ENCODE measurements around the gene TTBK1.
"Not testable (repeated sequence)": the region's sequence is repeated elsewhere in the genome, so short reads cannot be mapped to it uniquely, and the experiment has no call there.

Gene TTBK1

DNA sequence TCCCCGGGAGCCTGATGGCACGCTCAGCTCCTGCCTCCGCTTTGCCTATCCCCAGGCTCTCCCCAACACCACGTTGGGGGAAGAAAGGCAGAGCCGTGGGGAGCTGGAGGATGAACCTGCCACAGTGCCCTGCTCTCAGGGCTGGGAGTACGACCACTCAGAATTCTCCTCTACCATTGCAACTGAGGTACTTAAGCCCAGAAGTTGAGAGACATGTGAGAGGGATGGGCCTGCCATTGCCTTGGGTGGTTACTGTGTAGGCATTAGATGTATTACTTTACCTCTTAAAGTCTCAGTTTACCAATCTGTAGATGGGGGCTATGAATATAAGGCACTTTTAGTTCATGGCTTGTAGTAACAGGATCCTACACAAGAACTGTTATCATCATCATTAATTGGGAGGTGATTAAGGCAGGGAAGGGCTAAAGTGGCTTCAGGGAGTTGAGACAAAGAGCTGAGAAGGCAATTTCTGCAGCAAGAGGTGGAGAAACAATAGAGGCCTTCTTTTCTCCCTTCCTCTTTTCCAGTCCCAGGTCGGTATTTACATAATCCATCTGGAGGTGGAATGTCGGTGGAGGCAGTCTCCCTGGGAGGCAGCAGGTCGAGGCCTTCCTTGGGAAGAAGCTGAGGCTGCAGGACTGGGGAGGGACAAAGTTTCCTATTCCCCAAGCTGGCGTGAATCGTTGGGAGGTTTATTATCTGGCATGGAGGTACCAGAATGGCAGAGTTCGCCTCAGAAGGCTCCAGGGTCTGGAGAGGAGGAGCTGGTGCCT, 55.5 kb downstream of the TTBK1 start:
- Histone ChIP-seq H3K4me3 (ENCODE audit: low read depth in 1 of 2, low read length in 1 of 2) (no peak overlapping the region), H3K27me3 (peaks cover 46% of the 10 kb centered on the region)
- TF ChIP-seq, protein P1, sequence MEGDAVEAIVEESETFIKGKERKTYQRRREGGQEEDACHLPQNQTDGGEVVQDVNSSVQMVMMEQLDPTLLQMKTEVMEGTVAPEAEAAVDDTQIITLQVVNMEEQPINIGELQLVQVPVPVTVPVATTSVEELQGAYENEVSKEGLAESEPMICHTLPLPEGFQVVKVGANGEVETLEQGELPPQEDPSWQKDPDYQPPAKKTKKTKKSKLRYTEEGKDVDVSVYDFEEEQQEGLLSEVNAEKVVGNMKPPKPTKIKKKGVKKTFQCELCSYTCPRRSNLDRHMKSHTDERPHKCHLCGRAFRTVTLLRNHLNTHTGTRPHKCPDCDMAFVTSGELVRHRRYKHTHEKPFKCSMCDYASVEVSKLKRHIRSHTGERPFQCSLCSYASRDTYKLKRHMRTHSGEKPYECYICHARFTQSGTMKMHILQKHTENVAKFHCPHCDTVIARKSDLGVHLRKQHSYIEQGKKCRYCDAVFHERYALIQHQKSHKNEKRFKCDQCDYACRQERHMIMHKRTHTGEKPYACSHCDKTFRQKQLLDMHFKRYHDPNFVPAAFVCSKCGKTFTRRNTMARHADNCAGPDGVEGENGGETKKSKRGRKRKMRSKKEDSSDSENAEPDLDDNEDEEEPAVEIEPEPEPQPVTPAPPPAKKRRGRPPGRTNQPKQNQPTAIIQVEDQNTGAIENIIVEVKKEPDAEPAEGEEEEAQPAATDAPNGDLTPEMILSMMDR (IDR thresholded peaks at IDR 0.05): no peak

DNA sequence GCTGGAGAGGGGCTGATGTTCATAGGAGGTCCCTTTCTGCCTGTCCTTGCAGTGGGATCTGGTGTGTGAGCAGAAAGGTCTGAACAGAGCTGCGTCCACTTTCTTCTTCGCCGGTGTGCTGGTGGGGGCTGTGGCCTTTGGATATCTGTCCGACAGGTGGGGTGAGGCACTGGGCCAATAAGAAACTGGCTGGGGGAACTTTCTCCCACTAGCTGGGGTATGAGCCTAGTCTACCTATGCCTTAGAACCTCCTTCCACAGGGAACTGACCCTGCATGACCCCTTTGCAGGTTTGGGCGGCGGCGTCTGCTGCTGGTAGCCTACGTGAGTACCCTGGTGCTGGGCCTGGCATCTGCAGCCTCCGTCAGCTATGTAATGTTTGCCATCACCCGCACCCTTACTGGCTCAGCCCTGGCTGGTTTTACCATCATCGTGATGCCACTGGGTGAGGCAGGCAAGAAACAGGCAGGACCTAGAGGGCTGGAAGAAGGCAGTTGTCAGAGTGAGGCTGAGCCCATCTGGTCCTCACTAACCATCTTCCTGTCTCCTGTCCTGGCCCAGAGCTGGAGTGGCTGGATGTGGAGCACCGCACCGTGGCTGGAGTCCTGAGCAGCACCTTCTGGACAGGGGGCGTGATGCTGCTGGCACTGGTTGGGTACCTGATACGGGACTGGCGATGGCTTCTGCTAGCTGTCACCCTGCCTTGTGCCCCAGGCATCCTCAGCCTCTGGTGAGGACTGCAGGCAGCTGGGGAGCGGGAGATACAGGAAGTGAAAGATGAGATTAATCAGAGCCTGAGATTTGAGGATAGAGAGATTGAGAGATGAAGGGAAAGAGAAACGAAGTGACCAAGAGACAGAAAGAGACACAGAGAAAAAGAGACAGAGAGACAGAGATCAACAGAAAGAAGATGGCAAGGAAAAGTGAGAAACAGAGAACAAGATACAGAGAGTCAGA, 56.3 kb downstream of the TTBK1 start:
- peaks cover 46% of the 10 kb centered on the region for H3K27me3 ChIP-seq
- no peak overlapping the region for H3K4me3 ChIP-seq (ENCODE audit: low read depth in 1 of 2, low read length in 1 of 2)
- H3K27ac ChIP-seq: no peak overlapping the region
- H3K4me1 ChIP-seq (ENCODE audit: control insufficient read depth in 1 of 2, insufficient read depth in 1 of 2, low read depth in 1 of 2, low read length in 1 of 2): no peaks in the 10 kb centered on the region
- TF ChIP-seq, protein P1 (IDR thresholded peaks at IDR 0.05): no peak
- no peaks in the 10 kb centered on the region for H3K9me3 ChIP-seq
- H3K36me3 ChIP-seq: no peaks in the 10 kb centered on the region

More for the DNA sequence above, 55.5 kb downstream of the TTBK1 start:
- no peaks in the 10 kb centered on the region for H3K4me1 ChIP-seq (ENCODE audit: control insufficient read depth in 1 of 2, insufficient read depth in 1 of 2, low read depth in 1 of 2, low read length in 1 of 2)
- H3K27ac ChIP-seq: no peak overlapping the region
- no peaks in the 10 kb centered on the region for H3K9me3 ChIP-seq
- no peaks in the 10 kb centered on the region for H3K36me3 ChIP-seq

DNA sequence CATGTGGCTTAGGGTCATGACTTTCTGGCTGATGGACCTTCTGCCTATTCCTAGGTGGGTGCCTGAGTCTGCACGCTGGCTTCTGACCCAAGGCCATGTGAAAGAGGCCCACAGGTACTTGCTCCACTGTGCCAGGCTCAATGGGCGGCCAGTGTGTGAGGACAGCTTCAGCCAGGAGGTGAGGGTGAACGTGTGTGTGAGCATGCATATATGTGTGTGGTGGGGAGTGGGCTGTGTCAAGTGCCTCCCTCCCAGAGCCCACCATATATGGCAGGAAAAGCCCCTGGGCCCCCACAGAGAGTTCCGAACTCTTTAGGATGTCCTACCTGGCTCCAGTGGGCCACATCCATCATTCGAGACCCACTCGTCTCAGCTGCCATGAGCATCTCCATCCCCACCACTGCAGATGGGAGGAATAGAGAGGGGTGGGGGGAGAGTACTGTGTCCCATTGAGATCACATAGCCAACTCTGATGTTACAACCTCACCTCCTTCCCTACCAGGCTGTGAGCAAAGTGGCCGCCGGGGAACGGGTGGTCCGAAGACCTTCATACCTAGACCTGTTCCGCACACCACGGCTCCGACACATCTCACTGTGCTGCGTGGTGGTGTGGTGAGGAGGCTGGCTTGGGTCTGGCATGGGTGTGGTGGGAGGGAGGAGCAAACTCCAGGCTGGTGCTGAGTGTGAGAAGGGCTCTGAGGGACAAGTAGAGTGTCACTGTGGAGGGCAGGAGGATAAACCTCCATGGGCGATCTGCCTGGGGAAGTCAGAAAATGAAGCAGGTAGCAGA, 58.0 kb downstream of the TTBK1 start:
- Histone ChIP-seq H3K27ac (no peak overlapping the region), H3K27me3 (peaks cover 36% of the 10 kb centered on the region), H3K4me1 (ENCODE audit: control insufficient read depth in 1 of 2, insufficient read depth in 1 of 2, low read depth in 1 of 2, low read length in 1 of 2) (no peaks in the 10 kb centered on the region), H3K4me3 (ENCODE audit: low read depth in 1 of 2, low read length in 1 of 2) (no peak overlapping the region), H3K36me3 (no peaks in the 10 kb centered on the region), H3K9me3 (no peaks in the 10 kb centered on the region)
- TF ChIP-seq, protein P1 (IDR thresholded peaks at IDR 0.05): no peak

DNA sequence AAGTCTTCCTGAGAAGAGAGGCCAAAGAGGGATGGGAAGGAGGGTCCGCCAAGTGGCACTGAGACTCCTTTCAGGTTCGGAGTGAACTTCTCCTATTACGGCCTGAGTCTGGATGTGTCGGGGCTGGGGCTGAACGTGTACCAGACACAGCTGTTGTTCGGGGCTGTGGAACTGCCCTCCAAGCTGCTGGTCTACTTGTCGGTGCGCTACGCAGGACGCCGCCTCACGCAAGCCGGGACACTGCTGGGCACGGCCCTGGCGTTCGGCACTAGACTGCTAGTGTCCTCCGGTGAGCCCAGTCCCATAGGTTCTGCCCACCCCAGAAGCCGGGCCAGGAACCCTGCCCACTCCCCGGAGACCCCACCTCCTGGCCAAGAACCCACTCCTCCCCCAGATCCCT, 58.8 kb downstream of the TTBK1 start:
- no peaks in the 10 kb centered on the region for H3K9me3 ChIP-seq
- no peaks in the 10 kb centered on the region for H3K4me1 ChIP-seq (ENCODE audit: control insufficient read depth in 1 of 2, insufficient read depth in 1 of 2, low read depth in 1 of 2, low read length in 1 of 2)
- no peaks in the 10 kb centered on the region for H3K36me3 ChIP-seq
- no peak overlapping the region for H3K27ac ChIP-seq
- no peak overlapping the region for H3K4me3 ChIP-seq (ENCODE audit: low read depth in 1 of 2, low read length in 1 of 2)
- peaks cover 27% of the 10 kb centered on the region for H3K27me3 ChIP-seq
- TF ChIP-seq, protein P1 (IDR thresholded peaks at IDR 0.05): no peak

DNA sequence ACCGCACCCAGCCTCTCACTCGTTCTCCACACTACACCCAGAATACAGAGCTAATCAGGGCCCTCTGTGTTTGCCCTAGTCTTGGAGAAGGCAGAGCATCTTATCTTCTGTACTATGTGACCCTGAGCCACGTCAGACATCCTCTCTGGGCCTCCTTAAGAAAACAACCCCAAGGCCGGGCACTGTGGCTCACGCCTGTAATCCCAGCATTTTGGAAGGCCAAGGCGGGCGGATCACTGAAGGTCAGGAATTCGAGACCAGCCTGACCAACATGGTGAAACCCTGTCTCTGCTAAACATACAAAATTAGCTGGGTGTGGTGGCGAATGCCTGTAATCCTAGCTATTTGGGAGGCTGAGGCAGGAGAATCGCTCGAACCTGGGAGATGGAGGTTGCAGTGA, 59.7 kb downstream of the TTBK1 start:
- H3K4me3 ChIP-seq (ENCODE audit: low read depth in 1 of 2, low read length in 1 of 2); H3K9me3 ChIP-seq; H3K4me1 ChIP-seq (ENCODE audit: control insufficient read depth in 1 of 2, insufficient read depth in 1 of 2, low read depth in 1 of 2, low read length in 1 of 2); H3K36me3 ChIP-seq; H3K27ac ChIP-seq: not testable (repeated sequence)
- peaks cover 19% of the 10 kb centered on the region for H3K27me3 ChIP-seq

All from neutrophil (primary cell).